Central memory CD4-positive, alpha-beta T cell (primary cell): ENCODE measurements around the gene NMS.

ENCODE experiments used
- DNase-seq: peaks from one replicate; pipeline ENCODE4 v3.0.0; 2022

The NMS gene

DNA sequence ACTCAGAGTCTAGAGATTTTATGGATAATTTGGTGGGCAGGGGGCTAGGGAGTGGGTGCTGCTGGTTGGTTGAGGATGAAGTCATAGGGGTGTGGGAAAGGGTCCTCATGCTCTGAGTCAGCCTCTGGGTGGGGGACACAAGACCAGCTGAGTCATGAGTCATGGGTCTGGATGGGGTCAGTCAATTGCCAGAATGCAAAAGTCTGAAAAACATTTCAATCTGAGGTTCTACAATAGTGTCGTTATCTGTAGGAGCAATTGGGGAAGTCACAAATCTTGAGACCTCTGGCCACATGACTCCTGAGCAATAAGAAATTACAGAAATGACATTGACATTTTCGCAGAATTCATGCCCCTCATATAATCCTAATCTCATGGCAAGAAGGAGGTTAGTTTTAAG lies 15.1 kb downstream of the NMS start:
- DNase-seq: no peak

DNA sequence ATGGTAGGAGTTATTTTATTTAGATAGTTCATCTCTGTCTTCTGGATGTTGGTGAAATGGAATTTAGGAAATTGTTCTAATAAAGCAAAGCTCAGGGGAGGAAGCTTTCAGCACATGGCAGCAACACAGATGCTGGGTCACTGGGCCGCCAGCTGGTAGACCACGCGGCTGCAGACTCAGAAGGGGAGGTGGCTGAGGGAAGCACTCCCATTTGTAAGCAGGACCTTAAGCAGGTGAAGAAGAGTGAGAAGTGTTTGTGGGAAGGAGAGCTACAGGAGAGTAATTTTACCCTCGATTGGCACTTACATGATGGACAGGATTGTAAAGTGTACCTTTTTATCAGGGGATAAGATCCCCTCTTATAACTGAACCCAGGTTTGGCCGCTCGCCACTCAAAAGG lies 24.4 kb downstream of the NMS start:
- DNase-seq: no peak

DNA sequence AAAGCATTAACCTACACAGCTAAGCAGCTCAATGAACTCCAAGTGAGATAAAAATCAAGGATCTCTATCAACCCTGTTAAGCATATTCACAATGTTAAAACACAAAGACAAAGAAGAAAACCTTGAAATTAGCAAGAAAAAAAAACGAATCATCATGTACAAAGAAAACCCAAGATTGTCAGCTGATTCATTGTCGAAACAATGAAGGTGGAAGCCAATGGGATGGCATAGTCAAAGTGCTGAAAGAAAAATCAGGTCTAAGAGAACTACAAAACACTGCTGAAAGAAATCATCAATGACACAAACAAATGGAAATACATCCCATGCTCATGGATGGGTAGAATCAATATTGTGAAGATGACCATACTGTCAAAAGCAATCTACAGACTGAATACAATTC lies 32.5 kb downstream of the NMS start:
- DNase-seq: no peak

DNA sequence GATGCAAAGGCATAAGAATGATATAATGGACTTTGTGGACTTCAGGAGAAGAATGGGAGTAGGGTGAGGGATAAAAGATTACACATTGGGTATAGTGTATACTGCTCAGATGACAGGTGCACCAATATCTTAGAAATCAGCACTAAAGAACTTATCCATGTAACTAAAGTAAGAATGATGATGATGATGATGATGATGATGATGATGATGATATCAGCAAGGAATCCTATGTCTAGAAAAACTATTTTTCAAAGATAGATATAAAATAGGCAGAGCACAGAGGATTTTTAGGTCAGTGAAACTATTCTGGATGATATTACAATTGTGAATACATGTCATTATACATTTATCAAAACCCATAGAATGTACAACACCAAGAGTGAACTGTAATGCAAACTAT lies 34.3 kb downstream of the NMS start:
- no peak for DNase-seq

DNA sequence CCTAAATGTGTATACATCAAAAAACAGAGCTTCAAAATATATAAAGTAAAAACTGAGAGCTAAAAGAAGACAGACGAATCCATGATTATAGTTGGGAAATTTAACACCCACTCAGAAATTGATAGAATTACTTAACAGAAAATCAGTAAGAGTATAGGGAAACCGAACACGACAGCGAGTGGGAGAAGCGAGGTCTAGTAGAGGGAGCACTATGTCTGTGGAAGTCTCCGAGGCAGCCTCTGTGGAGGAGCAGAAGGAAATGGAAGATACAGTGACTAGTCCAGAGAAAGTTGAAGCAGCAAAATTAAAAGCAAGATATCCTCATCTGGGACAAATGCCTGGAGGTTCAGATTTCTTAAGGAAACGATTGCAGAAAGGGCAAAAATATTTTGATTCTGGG lies 38.8 kb downstream of the NMS start:
- DNase-seq: no peak

DNA sequence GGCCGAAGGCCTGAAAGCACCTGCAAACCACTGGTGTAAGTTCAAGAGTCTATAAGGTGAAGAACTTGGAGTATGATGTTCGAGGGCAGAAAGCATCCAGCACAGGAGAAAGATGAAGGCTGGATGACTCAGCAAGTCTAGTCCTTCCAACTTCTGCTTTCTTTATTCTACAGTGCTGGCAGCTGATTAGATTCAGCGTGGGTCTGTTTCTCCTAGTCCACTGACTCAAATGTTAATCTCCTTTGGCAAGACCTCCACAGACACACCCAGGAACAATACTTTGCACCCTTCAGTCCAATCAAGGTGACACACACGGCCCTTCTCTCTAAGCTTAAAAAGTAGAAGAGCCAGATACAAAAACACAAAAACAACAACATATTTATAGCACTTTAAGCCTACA lies 43.4 kb downstream of the NMS start:
- DNase-seq: no peak

DNA sequence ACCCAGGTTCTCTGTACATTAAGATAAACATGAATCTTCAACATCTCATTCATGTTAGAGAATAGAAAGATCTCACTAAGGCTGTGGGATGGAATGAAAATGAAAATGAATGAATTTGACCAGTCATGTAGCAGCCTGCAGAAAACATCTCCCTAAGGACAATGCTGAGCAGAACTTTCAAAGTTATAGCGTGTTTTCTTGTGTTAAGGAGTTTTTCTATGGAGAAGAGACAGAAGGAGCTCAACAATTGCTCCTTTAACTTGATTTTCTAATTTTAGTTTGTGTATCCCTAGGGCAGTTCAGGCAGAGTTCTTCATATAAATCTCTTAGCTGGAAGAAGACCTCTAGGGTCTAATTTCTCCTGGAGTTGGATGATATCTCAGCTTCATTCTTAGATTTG lies 47.3 kb downstream of the NMS start:
- DNase-seq: no peak

DNA sequence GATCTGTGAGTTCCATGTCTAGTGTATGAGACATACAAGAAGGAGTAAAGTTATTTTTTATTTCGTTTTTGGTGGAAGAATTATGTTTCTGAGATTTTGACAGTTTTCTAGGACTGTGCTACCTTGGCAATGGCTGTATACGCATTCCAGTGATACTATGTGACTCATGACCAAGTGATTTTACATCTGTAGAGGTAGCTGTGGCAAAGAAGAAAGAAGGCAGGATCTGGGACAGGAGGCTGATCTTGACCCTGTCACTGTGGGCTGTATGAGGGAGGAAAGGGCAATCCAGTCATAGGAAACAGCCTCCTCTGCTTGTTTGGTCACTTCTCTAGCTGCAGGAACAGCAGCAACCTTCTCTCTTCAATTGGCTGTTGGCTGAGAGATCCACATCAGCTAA lies 48.5 kb downstream of the NMS start:
- DNase-seq: no peak

DNA sequence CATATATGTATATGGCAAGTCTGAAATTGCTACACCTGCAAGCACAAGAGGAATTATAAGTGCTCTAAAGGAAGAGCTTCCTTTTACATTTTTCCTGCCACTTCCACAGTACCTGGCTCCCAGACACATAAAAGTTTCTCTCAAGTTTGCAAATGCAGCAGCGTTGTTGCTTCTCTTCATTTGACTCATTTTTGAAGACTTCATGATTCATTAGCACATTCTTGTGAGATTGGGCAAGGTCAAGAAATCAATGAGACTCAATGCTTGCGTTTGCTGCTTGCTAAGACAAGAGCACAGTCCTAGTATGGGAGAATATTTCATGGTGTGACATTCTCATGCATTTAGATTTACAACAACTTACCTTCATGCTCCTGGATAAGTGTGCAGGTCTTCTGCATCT lies 49.9 kb downstream of the NMS start:
- DNase-seq: no peak

DNA sequence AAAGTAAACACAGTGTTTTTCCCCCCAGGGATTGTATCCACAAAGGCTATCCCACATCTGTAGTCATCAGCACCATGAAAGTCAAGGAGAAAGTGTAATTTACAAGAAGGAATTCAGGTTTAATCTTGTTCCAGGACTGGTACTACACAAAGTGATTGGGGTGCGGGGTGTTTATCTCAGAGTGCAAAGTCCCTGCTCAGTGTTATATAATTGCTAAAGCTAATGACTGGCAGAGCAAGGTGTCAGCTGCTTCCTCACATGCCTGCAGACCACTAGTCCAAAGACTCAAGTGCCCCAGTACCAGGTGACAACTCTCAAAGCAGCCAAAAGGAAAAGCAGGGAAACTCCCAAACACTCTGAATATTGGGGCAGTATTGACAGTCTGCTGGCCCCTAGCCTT lies 52.1 kb downstream of the NMS start:
- no peak for DNase-seq

DNA sequence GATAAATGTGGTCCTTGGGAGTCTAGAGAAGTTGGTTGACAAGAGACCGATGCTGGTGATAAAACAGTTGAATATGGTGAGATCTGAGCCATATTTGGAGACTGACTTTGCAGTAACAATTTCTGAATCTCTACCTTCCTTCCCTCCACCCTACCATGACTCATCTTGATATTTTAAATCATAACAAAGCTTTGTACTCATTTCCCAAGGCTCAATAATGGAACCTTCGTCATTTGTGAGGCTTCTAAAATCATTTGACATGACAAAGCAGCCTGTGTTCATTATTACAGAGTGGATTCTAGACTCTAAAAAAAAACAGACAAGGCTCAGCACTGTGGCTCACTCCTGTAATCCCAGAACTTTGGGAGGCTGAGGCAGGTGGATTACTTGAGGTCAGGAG lies 54.0 kb downstream of the NMS start:
- DNase-seq: no peak

DNA sequence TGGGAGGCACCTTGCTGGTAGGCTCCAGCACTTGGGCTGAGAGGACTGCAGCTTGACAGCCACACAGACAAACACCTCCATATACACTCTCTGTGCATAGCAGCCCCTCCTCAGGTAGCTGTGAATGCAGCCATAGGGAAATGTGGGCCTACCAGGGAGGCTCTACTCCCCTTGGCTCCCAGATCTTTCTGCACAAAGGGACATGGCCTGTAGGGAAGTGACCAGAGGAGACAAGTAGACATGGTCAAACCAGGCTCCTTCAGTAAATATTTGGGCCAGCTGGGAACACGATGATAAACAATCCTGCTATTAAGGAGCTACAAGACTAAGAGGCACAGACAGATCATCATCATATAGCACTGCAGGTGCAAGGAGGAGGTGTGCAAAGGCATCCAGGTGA lies 56.6 kb downstream of the NMS start:
- no peak for DNase-seq

DNA sequence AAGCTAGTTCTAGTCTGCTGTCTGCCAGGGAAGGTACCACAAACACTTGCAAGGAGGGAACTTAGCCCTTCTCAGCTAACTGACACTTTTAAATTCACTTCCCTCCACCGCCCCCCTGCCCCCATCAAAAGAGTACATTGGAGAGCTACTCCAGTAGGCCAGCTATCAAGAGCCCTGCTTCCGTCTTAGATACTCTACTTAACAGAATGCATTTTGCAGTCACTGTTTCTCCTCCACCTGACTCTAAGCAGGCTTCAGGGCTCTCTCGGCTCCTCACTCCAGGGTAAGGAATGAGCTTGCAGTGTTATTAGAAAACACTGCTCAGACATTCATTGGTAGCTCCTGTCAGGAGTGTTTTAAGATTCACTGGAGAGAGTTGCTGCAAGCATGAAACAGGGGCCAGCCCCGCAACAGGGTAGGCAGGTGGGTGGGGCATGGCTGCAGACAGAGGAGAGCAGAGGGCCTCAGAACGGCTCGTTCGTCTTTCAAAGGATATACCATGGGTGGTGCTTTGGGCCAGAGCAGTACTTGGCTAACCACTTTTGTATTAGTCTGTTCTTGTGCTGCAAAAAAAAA lies 57.2 kb downstream of the NMS start:
- DNase-seq: no peak

DNA sequence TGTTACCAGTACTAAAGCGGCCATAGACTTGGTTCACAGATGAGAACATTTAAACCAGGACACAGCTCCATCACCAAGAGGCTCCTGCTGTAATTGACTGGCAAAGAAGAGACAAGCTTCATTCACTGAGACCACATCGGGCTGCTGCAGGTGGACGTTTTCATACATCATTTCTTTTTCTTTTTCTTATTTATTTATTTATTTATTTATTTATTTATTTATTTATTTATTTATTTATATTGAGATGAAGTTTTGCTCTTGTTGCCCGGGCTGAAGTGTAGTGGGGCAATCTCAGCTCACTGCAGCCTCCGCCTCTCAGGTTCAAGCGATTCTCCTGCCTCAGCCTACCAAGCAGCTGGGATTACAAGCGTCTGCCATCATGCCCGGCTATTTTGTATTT lies 58.9 kb downstream of the NMS start:
- DNase-seq: no peak

DNA sequence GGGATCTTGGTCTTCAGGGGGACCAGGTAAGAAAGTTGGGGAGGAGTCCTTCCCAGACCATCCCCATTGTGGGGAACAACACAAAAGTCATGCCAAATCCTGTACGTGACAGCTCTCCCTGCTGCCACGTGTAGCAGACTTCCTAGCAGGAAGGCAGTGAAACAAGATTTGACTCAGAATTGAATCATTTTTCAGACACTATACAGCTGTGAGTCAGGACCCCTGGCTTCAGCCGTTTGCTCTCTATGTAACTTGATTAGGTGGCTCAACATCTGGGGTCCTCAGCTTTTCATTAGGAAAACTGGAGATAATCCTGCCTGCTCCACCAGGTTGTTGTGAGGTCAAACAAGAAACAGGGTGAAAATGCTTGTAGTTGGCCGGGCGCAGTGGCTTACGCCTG lies 59.6 kb downstream of the NMS start:
- no peak for DNase-seq
